Omental fat pad (tissue), 4 donors: ENCODE results near the gene DNAH17. TPM values are rescaled to one million over a fixed set of nuclear protein-coding genes. Genes with fewer than 3 reads are reported as not detected.
"Not testable (repeated sequence)": the region's sequence is repeated elsewhere in the genome, so short reads cannot be mapped to it uniquely, and the experiment has no call there.

Experiments used
- ATAC-seq: fragments of 150-250 bp; one replicate; pipeline ENCODE4 v1.9.1; 2016; ENCODE audit warnings: mild to moderate bottlenecking, moderate library complexity; ENCODE audit not compliant: low FRiP score
- DNase-seq: peaks from one replicate; pipeline ENCODE4 v3.0.0-alpha.2; 2019; ENCODE audit warnings: low spot score
- CTCF ChIP-seq, 3 donors: fragments of 450-650 bp; IDR thresholded peaks; one replicate each; pipeline ENCODE4 v1.5.1; 2016 to 2017; ENCODE audit warnings: antibody characterized with exemption in 3 of 3, mild to moderate bottlenecking in 3 of 3, moderate library complexity in 2 of 3
- total RNA-seq, 4 donors: library from RNA; depleted of rRNA; stranded (reverse); fragments of >200 nt; gene quantifications; one replicate each; pipeline ENCODE4 v1.1.0, GENCODE V29; 2016

Gene DNAH17
- total RNA-seq, 4 donors from 2014 or later, result 0.24 to 1.4 (median 0.34) TPM

- no peak for ATAC-seq
- no peak for DNase-seq
- TF ChIP-seq CTCF (IDR thresholded peaks at IDR 0.05), result no peak
These were observed 107.8 kb downstream of the DNAH17 start for GRCh38 chr17:78469443-78469842.

GRCh38 chr17:78468366-78468765 lies 108.8 kb downstream of the DNAH17 start:
- DNase-seq, result no peak
- no peak for TF ChIP-seq CTCF (IDR thresholded peaks at IDR 0.05)
- no peak for ATAC-seq

GRCh38 chr17:78466786-78467715 lies 110.1 kb downstream of the DNAH17 start:
- TF ChIP-seq CTCF (IDR thresholded peaks at IDR 0.05), result no peak
- DNase-seq (no peak), ATAC-seq (no peak)

- DNase-seq, ATAC-seq: not testable (repeated sequence)
These were observed 110.9 kb downstream of the DNAH17 start for GRCh38 chr17:78466109-78466785.

- TF ChIP-seq CTCF (IDR thresholded peaks at IDR 0.05), result no peak
- DNase-seq (no peak), ATAC-seq (no peak)
These were observed 115.0 kb downstream of the DNAH17 start for GRCh38 chr17:78462148-78462547.

- no peak for TF ChIP-seq CTCF (IDR thresholded peaks at IDR 0.05)
- DNase-seq (no peak), ATAC-seq (no peak)
These were observed 115.5 kb downstream of the DNAH17 start for GRCh38 chr17:78461799-78462053.

- DNase-seq (no peak), ATAC-seq (no peak)
- no peak for TF ChIP-seq CTCF (IDR thresholded peaks at IDR 0.05)
These were observed 116.0 kb downstream of the DNAH17 start for GRCh38 chr17:78460951-78461798.
